Measurements from ENCODE around the gene NFATC1. TPM values are rescaled to one million over a fixed set of nuclear protein-coding genes. Genes with fewer than 3 reads are reported as not detected.
A peak's percentile ranks its signal among the peaks of the same experiment; 100 is the strongest.

The NFATC1 gene
- total RNA-seq, result 17.0 and 19.3 TPM in 2 replicates

- peak; percentile 82 for DNase-seq
These were observed at the start of gene NFATC1 for GRCh38 chr18:79395761-79396404. NFATC1 (plus strand) TSS chr18:79395930; CDS start chr18:79396225, 295 bp downstream.

GRCh38 chr18:79345981-79346380 is 49.7 kb upstream of the NFATC1 start:
- no peak for DNase-seq

GRCh38 chr18:79348066-79348465 is 47.7 kb upstream of the NFATC1 start:
- DNase-seq, result no peak

GRCh38 chr18:79352432-79352831 is 43.3 kb upstream of the NFATC1 start:
- no peak for DNase-seq

GRCh38 chr18:79353267-79353666 is 42.5 kb upstream of the NFATC1 start:
- peak; percentile 40 for DNase-seq

- DNase-seq, result no peak
These were observed 41.4 kb upstream of the NFATC1 start for GRCh38 chr18:79354350-79354749.

- DNase-seq, result no peak
These were observed 40.0 kb upstream of the NFATC1 start for GRCh38 chr18:79355433-79356335.

DNA sequence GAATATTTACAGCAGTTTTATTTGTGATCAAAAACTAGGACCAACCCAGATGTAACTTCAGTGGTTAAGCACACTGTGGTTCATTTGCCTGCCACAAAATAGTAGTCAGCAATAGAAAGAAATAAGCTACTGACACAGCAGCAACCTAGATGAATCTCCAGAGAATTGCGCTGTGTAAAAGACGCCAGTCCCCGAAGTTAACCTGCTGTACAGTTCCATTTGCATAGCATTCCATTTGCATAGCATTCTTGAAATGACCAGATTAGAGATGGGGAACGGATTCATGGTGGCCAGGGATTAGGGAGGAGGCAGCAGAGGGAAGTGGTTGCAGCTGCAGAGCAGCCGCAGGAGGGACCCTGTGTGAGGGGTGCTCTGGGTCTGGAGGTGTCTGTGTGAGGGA is 39.3 kb upstream of the NFATC1 start:
- DNase-seq, result no peak

DNA sequence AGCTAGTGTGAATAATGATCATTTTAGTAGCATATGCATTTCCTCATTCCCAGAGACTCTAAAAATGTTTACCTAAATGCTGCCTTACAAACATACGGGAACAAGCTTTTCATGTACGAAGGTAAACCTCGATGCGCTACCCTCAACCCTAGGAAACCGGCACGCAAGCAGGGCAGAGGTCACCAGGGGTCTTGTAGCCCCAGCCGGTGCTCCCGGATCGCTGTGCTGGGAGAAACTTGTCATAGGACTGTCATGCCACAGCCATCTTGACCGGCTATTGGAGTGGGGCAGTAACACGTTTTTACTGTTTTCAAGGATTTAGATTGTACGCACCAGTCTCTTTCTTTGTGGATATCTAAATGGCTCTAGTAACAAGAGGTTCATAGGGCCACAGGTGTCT is 34.8 kb upstream of the NFATC1 start:
- no peak for DNase-seq

GRCh38 chr18:79361766-79362522 is 33.8 kb upstream of the NFATC1 start:
- DNase-seq, result no peak

DNA sequence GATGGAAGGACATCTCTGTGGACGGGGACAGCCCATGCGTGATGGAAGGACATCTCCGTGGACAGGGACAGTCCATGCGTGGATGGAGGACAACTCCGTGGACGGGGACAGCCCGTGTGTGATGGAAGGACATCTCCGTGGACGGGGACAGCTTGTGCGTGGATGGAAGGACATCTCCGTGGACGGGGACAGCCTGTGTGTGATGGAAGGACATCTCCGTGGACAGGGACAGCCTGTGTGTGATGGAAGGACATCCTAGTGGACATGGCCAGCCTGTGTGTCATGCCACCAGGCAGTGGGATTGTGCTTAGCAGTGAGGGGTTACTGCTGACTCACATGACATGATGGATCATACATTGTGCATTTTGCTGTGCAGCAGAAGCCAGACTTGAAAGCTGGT is 30.0 kb upstream of the NFATC1 start:
- DNase-seq, result no peak

- no peak for DNase-seq
These were observed 29.3 kb upstream of the NFATC1 start for GRCh38 chr18:79366177-79367094.

- no peak for DNase-seq
These were observed 28.2 kb upstream of the NFATC1 start for GRCh38 chr18:79367480-79367879.

DNA sequence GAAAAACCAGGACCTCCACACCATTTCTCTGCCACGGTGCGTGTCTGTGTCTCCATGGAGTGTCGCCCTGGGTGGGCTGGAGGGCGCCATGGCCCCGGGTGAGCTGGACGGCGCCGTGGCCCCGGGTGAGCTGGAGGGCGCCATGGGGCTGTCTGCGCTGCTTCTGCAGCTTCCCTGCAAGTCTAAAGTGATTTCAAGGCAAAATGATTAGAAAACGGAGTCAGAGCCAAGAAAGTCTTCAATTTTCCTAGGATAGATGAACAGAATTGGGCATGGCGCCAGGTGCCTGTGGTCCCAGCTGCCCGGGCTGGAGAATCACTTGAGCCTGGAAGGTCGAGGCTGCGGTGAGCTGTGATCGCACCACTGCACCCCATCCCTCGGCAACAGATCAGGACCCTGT is 27.7 kb upstream of the NFATC1 start:
- DNase-seq, result peak; percentile 18

- DNase-seq, result peak; percentile 60
These were observed 27.0 kb upstream of the NFATC1 start for GRCh38 chr18:79368681-79369080.

DNA sequence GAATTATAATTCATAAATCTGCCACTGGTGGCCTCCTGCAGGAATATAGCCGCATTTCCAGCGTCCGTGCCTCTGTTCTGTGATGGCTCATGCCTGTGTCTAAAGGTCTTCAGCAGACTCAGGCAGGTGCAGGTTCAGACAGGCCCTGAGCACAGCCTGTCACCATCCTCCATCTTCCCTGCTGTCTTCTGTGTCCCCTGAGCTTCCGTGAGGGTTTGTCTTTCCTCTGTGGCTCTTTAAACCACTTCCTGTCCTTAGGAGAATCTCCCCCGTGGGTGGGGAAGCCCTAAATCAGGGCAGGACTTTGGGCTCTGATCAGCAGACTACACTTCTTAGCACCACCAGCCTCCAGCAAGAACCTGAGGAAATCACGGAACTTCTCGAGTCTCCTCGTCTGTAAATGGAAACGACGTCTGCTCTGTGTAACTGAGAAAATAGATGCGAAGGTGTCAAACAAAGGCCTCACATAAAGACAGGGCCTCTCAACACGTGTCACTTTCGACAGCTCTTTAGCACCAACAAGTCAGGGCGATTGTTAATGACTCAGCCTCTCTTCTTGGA is 24.1 kb upstream of the NFATC1 start:
- DNase-seq, result no peak

GRCh38 chr18:79372461-79372860 is 23.3 kb upstream of the NFATC1 start:
- no peak for DNase-seq

GRCh38 chr18:79372991-79373390 is 22.7 kb upstream of the NFATC1 start:
- no peak for DNase-seq

DNA sequence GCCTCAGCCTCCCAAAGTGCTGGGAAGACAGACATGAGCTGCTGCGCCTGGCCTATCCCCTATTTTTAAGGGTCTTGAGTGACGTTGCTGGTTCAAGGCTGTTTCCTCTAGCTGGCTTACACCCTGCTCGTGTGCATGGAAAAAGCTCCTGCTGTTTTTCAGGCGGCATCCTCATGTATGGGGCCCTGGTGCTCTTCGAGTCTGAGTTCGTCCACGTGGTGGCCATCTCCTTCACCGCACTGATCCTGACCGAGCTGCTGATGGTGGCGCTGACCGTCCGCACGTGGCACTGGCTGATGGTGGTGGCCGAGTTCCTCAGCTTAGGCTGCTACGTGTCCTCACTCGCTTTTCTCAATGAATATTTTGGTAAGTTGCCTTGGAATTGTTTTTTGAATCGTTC is 22.0 kb upstream of the NFATC1 start:
- no peak for DNase-seq

DNA sequence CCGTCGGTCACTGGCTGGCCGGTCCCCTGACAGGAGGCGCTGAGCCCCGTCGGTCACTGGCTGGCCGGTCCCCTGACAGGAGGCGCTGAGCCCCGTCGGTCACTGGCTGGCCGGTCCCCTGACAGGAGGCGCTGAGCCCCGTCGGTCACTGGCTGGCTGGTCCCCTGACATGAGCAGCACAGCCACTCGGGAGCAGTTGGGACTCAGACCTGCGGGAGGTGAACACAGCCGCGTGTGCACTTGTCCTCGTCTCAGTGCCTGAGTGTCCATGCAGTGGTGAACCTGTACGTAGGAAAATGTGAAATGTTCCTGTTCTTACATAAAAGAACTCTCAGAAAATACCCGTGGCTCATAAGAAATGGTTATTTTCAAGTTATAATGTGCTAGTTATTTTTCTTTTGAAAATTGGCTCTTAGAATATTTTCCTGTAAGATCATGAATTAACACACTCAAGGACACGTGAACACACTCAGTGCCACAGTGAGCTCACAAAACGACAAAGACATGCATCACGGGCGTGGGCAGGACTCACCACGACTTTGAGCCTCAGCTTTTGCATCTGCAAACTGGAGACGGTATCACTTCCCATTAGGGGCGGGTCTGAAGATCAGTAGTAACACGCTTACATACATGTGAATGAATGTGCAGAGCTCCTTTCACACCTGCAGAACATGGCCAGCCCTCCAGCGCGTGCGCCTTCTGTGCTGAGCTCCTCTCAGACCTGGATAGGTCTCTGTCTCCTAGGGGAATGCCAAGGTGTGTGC is 21.1 kb upstream of the NFATC1 start:
- no peak for DNase-seq

All from dermis blood vessel endothelial cell (primary cell).